KG1 (cell line): ENCODE data around the gene STARD13.

Experiments used
- DNase-seq: peaks from one replicate; lab custom pipeline; 2025; lab: John Stamatoyannopoulos, UW

The STARD13 gene

GRCh38 chr13:33144358-33144784, 141.2 kb downstream of the STARD13 start:
- no peak for DNase-seq

GRCh38 chr13:33139780-33140535, 145.6 kb downstream of the STARD13 start:
- no peak for DNase-seq

- DNase-seq = no peak
These were observed 146.4 kb downstream of the STARD13 start for GRCh38 chr13:33139184-33139583.

DNA sequence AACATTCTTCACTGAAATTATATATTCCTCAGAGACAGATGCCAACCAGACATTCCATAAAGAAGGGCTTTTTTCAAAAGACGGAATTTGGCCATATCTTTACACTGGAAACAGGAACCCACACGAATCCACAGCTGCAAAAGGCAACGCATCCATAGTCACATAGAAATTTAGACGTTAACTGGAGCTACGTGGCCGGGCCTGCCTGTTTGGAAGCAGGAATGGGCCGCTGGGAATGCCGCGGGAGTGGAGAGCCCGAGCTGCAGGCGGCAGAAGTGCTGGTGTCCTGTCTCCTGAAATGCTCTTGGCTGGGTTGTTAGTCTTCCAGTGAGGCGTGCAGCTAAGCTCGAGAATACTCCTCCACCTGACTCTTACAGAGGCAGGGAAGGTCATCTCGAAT, 147.1 kb downstream of the STARD13 start:
- no peak for DNase-seq

DNA sequence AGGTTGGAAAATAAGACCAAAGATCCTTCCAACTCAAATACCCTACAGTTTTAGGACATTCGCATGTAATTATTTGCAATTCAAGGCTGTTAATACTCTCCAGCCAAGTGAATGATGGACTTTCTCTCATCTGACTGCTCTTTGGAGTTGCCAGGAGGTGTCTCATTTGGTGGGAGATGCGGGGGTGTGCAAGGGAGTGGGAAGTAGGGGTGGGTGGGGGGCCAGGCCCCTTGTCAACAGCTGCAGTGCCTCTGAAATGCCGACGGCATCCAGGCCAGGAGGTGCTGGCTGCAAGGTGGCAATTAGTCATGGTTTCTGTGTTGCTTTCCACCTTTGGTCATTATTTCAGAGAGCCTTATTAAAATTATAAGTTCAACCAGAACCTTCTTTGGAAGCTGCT, 147.8 kb downstream of the STARD13 start:
- DNase-seq = no peak

DNA sequence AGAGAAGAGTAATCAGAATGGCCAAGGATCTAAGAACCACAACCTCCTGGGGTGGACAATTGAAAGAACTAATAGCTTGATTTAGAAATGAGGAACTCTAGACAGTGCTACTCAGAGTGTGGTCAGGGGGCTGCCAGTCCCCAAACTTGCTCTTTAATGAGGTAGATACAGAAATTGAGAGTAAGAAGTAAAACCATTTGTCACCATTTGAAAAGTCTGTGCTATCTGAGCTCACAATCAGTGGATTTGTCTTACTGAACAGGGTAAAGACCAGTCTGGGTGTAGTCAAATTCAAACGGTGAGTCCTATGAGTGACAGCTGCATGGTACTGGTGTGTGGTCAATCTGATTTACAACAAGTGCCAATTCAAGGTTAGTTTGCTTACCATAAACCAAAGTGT, 150.5 kb downstream of the STARD13 start:
- DNase-seq = no peak

- no peak for DNase-seq
These were observed 151.3 kb downstream of the STARD13 start for GRCh38 chr13:33134213-33134612.

DNA sequence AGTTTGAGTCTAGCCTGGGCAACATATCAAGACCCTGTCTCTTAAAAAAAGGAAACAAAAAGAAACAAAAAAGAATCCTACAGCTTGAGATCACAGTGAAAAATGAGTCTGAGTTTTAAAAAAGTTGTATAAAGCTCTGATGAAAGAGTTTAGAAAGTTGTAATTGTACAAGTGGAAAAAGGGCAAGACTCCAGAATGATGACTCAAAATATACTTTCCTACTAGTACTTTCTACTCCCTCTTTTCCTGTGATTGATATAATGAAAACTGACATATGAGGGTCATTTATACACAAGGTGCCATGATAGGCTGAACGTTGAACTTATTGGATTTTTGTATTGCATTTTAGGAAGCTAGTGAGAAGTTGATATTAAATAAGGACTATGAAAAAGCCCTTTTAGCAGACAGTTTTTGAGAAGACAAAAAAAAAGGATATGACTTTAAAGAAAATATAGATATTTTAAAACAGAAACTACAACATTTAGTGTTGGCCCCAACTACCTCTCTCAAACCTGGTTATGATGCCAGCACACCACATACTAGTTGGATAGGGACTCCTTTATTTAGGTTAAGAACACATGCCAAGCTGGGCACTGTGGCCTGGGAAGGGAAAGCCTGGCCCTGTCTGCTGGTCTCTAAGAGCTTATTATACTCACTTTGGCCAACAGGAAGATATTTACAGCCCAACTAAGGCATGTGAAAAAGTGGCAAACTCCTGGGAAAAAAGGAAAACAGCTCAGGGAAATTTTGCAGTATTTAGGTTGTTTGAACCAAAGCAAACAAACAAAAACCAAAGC, 152.7 kb downstream of the STARD13 start:
- no peak for DNase-seq

DNA sequence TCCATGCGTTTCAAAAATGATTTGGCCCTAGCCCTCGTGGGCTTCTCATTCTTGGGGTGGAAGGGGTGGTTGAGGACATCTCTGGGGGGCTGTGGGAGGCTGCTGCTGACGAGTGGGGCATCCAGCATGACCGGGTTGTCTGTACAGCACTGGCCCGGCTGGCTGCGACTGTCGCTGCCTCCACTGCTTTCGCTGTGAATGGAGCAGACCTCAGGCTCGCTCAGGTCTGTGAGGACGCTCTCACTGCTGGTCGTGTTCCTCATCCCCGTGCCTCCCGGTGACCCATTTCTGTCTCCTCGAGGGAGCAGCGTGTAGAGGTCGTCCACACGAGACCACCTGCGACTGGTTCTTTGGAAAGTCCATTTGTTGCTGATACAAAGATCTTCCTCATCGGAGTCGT, 155.7 kb downstream of the STARD13 start:
- DNase-seq = no peak

DNA sequence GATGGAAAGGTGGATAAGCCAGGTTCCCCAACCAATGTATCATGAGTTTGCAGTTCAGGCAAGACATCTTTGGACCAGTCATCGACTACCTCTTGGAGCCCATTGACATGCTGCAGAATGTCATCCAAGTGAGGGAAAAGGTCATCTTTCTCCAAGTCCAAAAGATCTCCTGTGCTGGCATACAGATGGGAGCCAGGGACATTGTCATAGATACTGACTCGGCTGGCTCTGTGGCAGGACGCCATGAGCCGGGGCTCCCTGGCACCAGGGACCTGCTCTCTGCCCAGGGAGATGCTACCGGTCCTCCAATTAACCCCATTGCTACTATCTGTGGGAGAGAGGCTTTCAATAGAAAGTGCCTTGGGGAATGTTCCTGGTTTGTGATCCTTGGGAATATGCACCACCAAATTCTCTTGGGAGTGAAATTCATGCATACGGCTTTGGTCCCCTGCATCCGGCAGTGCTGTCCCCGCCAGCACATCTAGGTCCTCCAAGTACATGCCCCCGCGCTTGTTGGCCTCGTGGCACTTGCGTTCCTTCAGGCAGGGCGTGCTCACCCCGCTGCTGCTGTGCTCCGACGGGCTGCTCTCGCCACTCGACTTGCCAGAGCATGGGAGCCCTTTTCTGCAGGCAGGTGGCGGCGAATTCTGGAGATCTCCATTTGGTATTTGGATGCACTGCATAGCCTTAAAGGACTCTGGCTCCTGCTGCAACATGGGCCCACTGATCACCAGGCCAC, 156.3 kb downstream of the STARD13 start:
- no peak for DNase-seq

- DNase-seq = no peak
These were observed 157.4 kb downstream of the STARD13 start for GRCh38 chr13:33128134-33128533.

DNA sequence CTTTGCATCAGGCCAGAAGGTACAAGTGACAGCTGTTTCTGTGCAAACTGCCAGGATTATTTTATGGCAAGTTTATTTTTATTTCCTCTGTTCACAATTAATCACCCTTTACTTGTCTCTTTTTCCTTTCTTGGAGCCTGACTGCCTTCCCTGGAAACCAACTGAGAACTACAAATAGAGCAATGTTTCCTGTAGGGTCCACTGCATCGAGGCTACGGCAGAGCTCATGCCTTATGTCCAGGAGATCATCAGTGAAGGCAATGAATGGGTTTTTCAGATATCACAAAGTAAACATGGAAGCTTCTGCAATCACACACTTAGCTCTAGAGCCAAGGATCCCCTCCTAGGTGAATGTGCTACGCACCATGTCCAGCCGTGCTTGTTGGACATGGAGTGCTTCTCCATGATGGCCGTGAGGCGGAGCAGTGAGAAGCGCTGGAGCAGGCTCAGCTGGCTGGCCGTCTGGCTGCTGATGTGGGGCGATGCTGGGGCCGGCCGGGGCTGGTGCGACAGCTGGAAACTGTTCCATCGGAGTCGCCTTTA, 158.5 kb downstream of the STARD13 start:
- DNase-seq = no peak

GRCh38 chr13:33125821-33126570, 159.6 kb downstream of the STARD13 start:
- no peak for DNase-seq

DNA sequence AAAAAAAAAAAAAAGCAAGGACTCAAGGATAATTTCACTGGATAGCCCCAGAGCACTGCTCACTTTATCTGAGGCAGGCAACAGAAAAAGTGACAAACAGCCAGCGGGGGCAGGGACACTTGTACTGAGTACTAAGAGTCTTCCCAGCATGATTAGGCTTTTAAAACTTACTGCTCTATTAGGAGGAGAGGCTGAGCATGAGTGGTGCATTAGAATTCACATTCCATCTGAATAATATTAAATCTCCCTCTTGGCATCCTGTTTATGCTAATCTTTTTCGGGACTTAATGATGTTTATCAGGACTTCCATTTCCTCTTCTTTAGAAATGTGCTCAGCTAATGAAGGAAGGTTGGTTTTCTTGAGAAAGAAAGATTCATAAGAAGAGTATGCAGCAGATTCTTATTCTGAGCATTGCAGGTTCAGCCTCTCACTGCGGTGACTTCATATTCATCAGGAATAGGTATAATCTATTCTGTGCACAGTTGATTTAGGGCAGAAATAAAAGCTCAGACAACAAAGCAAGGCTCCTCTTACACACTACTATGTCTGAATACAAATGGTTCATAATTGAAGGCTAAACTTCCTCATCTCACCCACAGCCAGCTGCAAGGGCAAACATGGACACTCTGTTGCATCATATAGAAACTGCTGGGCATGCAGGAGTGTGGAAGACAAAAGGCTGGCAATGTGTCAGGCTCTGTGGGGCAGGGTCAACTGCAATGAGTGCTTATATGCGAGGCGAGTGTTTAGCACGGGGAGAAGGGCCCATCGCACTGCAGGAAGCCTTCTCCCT, 162.3 kb downstream of the STARD13 start:
- no peak for DNase-seq

- DNase-seq = no peak
These were observed 165.6 kb downstream of the STARD13 start for GRCh38 chr13:33119856-33120543.

DNA sequence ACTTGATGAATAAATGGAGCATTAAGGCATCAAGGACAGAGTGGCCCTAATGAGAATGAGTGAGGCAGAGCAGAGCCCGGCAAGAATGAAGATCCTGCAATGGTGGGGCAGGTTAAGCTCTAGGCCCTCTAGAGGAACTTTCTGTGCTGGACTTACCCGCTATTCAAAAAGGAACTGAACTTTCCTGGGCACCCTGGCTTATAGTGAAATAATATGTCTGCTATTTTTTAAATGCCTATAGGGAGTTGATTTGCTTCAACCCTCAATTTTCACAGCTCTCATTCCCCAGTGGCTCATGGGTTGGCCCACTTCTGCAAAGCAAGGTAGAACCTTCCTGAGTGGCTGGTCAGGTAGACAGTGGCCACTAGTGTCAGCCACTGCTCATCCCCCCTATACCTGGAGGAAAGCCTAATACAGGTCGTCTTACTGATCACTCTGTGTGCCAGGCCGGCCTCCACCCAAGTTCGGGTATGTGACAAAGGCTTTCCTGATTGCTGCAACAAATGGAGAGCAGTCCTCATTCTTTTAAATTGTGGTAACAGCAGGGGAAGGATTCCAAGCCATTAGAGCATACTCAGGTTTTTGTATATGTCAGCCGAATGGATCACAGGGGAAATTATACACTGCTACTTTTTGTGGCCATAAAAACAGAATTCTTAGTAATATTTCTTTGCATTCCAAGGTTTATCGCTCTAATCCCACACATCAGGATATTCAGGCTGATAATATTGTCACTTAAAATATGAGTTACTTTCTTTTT, 166.4 kb downstream of the STARD13 start:
- DNase-seq = no peak

GRCh38 chr13:33116321-33117010, 169.1 kb downstream of the STARD13 start:
- DNase-seq = no peak

GRCh38 chr13:33115274-33115673, 170.3 kb downstream of the STARD13 start:
- DNase-seq = no peak

DNA sequence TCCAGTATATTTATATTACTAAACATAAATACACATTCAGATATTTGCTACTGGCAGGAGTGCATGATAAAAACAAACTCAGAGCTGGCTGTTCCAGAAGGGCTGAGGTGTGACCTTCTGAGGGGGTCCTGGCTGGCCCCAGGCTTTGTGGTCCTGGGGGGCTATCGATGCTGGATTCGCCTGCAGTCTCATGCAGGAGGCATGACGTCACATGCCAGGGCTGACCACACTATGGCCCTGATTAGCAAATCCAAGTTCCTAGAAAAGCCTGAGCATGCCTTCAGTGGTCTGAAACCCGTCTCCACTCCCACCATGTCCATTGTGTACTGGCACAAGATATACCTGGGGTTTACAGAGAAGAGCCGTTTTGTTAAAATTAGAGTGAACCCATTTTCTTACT, 171.4 kb downstream of the STARD13 start:
- DNase-seq = no peak
